Stromal cell of bone marrow (primary cell): Measurements from ENCODE around the gene ARHGAP33.

Experiments used
- DNase-seq: peaks from one replicate; pipeline ENCODE4 v3.0.0-alpha.2; 2012; ENCODE audit warnings: low read depth

Gene ARHGAP33, protein sequence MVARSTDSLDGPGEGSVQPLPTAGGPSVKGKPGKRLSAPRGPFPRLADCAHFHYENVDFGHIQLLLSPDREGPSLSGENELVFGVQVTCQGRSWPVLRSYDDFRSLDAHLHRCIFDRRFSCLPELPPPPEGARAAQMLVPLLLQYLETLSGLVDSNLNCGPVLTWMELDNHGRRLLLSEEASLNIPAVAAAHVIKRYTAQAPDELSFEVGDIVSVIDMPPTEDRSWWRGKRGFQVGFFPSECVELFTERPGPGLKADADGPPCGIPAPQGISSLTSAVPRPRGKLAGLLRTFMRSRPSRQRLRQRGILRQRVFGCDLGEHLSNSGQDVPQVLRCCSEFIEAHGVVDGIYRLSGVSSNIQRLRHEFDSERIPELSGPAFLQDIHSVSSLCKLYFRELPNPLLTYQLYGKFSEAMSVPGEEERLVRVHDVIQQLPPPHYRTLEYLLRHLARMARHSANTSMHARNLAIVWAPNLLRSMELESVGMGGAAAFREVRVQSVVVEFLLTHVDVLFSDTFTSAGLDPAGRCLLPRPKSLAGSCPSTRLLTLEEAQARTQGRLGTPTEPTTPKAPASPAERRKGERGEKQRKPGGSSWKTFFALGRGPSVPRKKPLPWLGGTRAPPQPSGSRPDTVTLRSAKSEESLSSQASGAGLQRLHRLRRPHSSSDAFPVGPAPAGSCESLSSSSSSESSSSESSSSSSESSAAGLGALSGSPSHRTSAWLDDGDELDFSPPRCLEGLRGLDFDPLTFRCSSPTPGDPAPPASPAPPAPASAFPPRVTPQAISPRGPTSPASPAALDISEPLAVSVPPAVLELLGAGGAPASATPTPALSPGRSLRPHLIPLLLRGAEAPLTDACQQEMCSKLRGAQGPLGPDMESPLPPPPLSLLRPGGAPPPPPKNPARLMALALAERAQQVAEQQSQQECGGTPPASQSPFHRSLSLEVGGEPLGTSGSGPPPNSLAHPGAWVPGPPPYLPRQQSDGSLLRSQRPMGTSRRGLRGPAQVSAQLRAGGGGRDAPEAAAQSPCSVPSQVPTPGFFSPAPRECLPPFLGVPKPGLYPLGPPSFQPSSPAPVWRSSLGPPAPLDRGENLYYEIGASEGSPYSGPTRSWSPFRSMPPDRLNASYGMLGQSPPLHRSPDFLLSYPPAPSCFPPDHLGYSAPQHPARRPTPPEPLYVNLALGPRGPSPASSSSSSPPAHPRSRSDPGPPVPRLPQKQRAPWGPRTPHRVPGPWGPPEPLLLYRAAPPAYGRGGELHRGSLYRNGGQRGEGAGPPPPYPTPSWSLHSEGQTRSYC

GRCh38 chr19:35775298-35776101, at the start of gene ARHGAP33:
Gene ARHGAP33, plus strand, starts transcription at chr19:35775564. Its CDS starts 95 bp downstream, at chr19:35775659.
- peak; percentile 93 for DNase-seq

GRCh38 chr19:35727053-35727955, 48.1 kb upstream of the ARHGAP33 start:
- DNase-seq, result no peak

DNA sequence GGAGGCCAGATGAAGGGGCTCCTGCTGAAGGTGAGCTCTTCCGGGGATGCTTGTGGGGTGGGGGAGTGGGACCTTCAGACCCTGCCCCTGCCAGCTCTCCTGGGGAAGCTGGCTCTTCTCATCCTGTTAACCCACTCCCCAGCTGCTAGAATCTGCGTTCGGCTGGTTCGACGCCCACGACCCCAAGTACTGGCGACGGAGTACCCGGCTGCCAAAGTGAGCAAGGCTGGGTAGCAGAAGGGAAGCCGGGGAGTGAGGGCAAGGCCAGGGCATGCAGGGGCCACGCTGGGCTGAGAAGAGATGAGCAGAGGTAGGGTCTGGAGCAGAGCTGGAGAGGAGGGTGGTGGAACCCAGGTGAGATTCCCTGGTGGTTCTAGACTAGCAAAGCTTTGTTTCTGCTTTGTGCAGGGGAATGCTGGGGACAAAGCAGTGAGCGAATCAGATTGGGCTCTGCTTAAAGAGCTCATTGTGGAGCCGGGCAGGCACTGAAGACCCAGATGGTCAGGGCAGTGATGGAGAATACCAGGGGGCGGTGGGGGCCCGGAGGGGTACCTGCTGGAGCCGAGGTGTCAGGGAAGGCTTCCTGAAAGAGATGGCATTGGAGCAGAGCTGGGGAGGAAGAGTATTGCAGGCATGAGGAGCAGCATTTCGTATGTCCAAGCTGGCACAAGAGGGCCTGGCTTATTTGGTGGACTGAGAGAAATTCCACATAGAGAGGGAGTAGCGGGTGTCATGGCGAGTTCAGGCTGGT, 47.2 kb upstream of the ARHGAP33 start:
- no peak for DNase-seq

- no peak for DNase-seq
These were observed 46.3 kb upstream of the ARHGAP33 start for GRCh38 chr19:35729021-35729420.

DNA sequence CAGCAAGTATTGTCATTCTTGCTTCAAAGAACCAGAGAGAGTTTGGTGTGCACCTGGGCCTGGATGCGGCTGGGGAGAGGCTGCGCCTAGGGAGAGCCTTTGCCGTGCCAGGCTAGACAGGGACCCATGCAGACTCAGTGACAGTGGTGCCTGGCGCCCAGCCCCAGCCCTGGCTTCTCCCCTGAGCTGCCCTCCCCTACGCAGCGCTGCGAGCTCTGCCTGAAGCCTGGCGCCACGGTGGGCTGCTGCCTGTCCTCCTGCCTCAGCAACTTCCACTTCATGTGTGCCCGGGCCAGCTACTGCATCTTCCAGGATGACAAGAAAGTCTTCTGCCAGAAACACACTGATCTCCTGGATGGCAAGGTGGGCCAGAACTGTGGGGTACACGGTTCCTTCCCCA, 45.6 kb upstream of the ARHGAP33 start:
- no peak for DNase-seq

- no peak for DNase-seq
These were observed 45.0 kb upstream of the ARHGAP33 start for GRCh38 chr19:35730326-35730725.

- no peak for DNase-seq
These were observed 44.0 kb upstream of the ARHGAP33 start for GRCh38 chr19:35731353-35731752.

DNA sequence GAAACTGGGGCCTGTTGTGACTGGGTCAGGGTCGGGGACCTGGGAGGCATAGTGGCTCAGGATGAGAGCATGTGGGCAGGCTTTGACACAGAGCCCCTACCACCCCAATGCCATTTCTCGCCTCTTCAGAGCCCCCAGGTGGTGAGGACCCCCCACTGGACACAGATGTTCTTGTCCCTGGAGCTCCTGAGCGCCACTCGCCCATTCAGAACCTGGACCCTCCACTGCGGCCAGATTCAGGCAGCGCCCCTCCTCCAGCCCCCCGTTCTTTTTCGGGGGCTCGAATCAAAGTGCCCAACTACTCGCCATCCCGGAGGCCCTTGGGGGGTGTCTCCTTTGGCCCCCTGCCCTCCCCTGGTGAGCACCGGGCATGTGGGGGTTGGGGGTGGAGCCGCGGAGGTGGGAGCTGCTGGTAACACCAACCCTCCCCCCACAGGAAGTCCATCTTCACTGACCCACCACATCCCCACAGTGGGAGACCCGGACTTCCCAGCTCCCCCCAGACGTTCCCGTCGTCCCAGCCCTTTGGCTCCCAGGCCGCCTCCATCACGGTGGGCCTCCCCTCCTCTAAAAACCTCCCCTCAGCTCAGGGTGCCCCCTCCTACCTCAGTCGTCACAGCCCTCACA, 43.5 kb upstream of the ARHGAP33 start:
- DNase-seq, result no peak

DNA sequence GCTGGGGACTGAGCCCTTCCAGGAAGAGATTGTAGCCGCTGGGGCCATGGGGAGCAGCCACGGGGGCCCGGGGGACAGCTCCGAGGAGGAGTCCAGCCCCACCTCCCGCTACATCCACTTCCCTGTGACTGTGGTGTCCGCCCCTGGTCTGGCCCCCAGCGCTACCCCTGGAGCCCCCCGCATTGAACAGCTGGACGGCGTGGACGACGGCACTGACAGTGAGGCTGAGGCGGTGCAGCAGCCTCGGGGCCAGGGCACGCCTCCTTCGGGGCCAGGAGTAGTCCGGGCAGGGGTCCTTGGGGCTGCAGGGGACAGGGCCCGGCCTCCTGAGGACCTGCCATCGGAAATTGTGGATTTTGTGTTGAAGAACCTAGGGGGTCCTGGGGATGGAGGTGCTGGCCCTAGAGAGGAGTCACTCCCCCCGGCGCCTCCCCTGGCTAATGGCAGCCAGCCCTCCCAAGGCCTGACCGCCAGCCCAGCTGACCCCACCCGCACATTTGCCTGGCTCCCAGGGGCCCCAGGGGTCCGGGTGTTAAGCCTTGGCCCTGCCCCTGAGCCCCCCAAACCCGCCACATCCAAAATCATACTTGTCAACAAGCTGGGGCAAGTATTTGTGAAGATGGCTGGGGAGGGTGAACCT, 42.7 kb upstream of the ARHGAP33 start:
- DNase-seq, result no peak

DNA sequence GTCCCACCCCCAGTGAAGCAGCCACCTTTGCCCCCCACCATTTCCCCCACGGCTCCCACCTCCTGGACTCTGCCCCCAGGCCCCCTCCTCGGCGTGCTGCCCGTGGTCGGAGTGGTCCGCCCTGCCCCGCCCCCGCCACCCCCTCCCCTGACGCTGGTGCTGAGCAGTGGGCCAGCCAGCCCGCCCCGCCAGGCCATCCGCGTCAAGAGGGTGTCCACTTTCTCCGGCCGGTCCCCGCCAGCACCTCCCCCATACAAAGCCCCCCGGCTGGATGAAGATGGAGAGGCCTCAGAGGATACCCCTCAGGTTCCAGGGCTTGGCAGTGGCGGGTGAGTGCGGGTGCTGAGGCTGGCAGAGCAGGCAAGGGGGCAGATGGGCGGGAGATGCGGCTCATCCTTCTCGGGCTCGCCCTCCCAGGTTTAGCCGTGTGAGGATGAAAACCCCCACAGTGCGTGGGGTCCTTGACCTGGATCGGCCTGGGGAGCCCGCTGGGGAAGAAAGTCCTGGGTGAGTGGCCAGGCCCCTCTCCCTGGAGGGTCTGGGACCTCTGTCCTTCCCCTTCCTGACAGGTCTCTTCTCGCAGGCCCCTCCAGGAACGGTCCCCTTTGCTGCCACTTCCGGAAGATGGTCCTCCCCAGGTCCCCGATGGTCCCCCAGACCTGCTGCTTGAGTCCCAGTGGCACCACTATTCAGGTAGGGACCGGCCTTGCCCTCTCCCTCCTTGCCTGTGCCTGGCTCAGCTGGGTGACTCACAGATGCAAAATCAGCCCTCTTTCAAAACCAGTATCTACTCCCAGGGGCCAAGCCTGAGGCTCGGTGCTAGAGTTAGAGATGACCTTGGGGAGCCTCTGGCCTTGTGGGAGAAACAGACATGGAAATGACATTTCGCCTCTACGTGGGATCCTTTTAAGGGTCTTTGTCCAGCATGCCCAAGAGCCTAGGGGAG, 41.9 kb upstream of the ARHGAP33 start:
- DNase-seq, result no peak

- DNase-seq, result no peak
These were observed 41.1 kb upstream of the ARHGAP33 start for GRCh38 chr19:35734273-35734672.

GRCh38 chr19:35734889-35735288, 40.5 kb upstream of the ARHGAP33 start:
- DNase-seq, result no peak

DNA sequence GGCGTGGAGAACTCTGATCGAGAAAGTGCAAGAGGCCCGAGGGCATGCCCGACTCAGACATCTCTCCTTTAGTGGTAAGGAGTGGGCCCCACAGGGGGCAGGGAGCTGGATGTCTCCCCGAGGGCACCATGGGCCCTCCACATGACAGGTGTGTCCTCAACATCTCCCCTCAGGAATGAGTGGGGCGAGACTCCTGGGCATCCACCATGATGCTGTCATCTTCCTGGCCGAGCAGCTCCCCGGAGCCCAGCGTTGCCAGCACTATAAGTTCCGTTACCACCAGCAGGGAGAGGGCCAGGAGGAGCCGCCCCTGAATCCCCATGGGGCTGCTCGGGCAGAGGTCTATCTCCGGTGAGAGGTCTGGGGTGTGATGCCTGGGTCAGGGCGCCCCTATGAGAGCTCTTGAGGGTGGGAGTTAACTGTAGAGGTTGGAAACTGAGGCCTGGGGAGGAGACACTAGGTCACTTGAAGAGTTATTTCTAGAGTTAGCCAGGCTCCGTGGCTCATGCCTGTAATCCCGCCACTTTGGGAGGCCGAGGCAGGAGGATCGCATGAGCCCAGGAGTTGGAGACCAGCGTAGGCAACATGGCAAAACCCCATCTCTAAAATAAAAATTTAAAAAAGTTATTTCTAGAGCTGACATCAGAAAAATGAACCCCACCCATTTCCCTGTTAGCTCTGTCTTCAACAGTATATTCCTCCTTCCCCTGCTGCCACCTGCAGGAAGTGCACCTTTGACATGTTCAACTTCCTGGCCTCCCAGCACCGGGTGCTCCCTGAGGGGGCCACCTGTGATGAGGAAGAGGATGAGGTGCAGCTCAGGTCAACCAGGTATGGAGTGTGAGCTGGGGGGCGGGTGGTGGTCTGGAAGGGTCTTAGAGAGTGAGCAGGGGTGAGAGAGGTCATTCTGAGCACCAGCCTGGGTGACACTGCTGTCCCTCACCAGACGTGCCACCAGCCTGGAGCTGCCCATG, 38.2 kb upstream of the ARHGAP33 start:
- DNase-seq, result no peak

- no peak for DNase-seq
These were observed 37.1 kb upstream of the ARHGAP33 start for GRCh38 chr19:35738021-35738886.

GRCh38 chr19:35738887-35739229, 36.5 kb upstream of the ARHGAP33 start:
- DNase-seq, result no peak
